ENCODE measurements around the gene ZBTB7B.

The ZBTB7B gene

GRCh38 chr1:155005076-155006011 lies 2.7 kb downstream of the ZBTB7B start:
- DNase-seq: peak; percentile 56

DNA sequence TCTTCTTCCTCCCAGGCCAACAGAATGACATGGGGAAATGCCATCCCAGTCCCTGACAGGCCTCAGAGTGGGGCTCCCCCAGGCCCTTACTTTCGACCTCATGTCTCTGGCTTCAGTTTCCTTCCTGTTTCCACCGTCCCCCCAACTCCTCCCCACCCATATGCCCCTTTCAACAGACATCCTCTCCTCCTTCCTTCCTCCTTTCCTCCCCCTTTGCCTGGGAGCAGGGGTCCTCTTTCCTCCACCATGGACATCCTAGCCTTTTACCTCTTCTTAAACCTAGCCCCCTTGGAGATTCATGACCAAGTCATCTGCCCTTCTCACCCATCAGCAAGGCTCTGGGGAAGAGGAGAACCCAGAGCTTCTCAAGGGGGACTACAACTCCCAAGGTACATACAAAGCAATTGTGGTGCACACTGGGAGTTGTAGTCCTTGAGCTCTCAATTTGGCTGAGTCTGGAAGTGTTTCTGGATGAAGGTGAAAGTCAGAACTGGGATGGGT lies 4.0 kb downstream of the ZBTB7B start:
- DNase-seq: no peak

DNA sequence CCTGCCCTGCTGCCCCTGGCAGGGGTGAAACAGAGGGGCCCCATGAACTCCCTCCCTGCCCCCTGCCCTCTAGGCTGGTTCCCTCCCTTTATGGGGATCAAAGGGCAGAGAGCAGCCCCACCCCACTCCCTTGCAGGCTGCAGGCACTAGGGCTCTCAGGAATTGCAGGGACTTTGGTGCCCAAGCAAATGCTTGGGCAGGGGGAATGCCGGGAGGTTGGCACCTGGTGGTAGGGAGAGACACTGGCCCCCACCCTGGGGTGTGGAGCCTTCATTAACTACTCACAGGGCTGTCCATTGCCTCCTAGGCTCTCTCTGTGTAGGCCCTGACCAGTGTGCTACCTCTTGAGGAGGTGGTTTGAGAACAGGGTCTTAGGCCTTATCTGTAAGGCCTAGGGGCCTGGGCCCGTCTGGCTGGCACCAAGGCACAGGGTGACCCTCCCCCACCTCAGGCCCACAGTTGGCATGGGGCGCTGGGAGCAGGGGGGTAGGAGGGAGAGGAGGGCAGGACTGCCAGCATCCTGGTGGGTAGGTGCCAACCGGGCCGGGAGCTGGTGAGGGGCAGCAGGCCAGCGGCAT lies 4.7 kb downstream of the ZBTB7B start:
- no peak for DNase-seq

GRCh38 chr1:155008015-155008941 lies 5.7 kb downstream of the ZBTB7B start:
- DNase-seq: no peak

- DNase-seq: no peak
Measured at GRCh38 chr1:155009221-155009711, 6.7 kb downstream of the ZBTB7B start.

- DNase-seq: no peak
Measured at GRCh38 chr1:155009742-155010141, 7.1 kb downstream of the ZBTB7B start.

GRCh38 chr1:155010211-155010918 lies 7.8 kb downstream of the ZBTB7B start:
- no peak for DNase-seq

- no peak for DNase-seq
Measured at GRCh38 chr1:155011004-155011416, 8.4 kb downstream of the ZBTB7B start.

DNA sequence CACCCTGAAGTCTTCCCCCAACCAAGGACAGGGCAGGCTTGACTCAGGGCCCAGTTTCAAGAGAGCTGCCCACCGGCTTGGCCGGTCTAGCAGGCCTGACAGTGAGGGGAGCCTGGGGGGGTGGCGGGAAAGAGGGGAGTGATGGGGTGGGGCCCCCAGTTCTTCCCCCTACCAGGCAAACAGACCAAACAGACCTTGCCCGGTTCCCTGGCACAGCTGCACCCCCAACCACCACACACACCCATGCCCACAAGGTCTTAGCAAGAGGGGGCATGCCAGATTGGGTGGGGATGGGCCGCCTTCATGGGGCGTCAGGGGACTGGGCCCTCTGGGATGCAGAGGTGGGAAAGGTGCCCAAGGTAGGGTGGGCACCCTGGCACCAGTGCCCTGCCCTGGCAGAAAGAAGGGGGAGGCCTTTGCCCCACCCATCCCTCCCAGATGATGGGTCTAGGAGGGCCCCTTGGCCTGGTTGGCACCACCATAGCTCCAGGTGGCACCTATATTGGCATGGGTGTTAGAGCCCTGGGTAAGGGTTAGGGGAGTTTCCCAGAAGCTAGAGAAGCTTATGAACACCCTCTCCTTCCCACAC lies 8.9 kb downstream of the ZBTB7B start:
- DNase-seq: no peak

GRCh38 chr1:155012026-155012546 lies 9.5 kb downstream of the ZBTB7B start:
- no peak for DNase-seq

DNA sequence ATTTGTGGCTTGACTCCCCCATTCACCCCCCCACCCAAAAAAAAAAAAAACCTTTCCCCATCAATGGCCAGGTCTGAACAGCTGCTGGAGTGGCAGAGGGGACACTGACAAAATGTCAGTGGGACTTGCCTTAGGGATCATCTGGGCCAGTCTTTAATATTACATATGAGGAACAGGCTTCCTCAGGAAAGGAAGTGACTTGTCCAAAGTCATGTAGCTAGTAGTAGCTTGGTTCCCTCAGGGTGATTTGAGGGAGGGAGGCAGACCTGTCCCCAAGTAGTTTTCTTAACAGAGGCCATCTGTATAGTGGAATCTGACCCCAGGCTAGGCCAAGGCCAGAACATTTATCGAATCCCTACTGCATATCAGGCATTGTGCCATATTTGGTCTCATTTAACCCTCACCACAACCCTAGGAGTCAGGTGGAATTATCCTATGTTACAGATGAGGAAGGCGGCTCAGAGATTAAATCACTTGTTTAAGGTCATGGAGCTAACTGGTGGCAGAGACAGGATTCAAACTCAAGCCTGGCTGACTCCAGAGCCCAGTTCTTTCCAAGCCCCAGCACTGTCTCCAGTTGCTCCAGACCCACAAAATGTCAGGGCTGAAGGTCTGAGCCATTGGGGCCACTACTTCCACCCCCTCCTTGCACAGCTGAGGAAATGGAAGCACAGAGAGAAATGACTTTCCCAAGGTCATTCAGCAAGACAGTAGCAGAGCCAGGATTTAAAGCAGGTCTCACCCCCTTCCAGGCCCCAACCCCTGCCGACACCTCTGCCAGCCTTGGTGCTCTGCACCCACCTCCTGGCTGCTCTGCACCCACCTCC lies 10.4 kb downstream of the ZBTB7B start:
- no peak for DNase-seq

GRCh38 chr1:155013632-155014031 lies 11.0 kb downstream of the ZBTB7B start:
- DNase-seq: no peak

DNA sequence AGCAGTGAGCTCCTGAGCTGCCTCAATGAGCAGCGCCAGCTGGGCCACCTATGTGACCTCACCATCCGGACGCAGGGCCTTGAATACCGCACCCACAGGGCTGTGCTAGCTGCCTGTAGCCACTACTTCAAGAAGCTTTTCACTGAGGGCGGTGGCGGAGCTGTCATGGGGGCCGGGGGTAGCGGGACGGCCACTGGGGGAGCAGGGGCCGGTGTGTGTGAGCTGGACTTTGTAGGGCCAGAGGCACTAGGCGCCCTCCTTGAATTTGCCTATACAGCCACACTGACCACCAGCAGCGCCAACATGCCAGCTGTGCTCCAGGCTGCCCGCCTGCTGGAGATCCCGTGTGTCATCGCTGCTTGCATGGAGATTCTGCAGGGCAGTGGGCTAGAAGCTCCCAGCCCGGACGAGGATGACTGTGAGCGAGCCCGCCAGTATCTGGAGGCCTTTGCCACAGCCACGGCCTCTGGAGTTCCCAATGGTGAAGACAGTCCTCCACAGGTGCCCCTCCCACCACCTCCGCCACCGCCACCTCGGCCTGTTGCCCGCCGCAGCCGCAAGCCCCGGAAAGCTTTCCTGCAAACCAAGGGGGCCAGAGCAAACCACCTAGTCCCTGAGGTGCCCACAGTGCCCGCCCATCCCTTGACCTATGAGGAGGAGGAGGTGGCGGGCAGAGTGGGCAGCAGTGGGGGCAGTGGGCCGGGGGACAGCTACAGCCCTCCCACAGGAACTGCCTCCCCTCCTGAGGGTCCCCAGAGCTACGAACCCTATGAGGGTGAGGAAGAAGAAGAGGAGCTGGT lies 12.3 kb downstream of the ZBTB7B start:
- no peak for DNase-seq

DNA sequence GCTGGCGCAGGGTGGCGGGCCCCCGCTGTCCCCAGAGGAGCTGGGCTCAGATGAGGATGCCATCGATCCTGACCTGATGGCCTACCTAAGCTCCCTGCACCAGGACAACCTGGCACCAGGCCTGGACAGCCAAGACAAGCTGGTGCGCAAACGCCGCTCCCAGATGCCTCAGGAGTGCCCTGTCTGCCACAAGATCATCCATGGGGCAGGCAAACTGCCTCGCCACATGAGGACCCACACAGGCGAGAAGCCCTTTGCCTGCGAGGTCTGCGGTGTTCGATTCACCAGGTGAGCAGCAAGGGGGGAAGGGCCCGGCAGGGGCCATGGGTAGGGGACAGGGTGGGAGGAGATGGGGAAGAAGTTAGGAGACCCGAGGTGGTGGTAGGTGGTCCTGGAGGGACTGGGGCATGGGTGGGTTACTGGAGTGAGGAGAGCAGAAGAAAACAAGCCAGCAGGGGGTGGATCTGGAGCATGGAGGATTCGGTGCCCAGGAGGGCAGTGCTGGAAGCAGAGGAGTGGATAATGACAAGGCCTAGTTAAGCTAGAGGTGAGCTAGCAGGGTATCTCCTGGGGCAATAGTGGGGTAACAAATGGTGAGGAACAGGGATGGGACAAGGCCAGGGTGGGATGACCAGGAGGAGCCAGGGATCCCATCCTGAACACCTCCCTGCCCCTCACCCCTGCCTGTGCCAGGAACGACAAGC lies 13.1 kb downstream of the ZBTB7B start:
- peak; percentile 49 for DNase-seq

DNA sequence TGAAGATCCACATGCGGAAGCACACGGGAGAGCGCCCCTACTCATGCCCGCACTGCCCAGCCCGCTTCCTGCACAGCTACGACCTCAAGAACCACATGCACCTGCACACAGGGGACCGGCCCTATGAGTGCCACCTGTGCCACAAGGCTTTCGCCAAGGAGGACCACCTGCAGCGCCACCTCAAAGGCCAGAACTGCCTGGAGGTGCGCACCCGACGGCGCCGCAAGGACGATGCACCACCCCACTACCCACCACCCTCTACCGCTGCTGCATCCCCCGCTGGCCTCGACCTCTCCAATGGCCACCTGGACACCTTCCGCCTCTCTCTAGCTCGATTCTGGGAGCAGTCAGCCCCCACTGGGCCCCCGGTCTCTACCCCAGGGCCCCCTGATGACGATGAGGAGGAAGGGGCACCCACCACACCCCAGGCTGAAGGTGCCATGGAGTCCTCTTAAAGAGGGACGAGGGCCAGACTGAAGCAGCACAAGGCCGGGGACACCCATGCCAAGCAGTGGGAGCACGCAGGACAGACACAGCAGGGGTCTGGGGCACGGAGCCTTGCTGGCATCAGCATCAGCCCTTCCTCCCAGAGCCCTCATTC lies 13.7 kb downstream of the ZBTB7B start:
- DNase-seq: peak; percentile 98

DNA sequence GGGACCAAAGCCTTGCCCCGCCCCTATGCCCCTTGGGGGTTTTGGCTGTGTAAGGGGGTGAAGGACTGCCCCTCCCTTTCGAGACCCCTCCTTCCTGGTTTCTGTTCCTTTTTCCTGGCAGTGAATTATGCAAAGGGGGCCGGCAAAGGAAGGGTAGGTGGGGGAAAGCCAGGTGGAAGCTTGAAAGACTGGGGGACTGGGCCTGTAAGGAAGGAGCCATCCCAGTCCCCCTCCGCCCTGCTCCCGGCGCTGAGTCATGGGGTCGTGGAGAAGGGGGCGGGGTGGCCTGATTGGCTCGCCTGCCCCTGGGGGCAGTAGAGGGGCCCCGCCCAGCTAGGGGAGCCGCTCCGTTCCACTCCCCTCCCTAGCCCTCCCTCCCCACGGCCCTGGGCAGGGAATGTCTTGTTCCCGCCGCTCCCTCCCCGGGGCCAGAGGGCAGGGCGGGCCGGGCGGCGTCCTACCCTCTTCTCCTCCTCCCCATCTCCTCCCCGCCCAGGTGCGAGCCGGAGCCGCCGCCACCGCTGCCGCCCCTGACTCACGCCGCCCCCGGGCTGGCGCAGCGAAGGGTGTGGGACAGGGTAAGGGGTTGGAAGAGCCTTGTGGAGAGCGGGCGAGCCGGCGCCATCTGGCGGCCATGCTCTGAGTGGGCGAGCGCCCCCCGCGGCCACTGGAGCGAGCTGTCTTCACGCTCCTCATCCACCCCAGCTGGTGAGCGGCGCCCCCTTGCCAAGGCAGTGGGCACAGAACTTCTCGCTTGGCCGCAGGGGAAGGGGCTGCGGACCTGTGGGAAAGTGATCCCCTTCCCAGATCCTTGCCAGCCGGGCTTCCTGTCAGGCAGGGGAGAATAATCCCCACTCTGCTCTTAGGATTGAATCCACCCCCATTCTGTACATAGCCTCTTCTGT lies 14.7 kb downstream of the ZBTB7B start:
- peak; percentile 95 for DNase-seq

DNA sequence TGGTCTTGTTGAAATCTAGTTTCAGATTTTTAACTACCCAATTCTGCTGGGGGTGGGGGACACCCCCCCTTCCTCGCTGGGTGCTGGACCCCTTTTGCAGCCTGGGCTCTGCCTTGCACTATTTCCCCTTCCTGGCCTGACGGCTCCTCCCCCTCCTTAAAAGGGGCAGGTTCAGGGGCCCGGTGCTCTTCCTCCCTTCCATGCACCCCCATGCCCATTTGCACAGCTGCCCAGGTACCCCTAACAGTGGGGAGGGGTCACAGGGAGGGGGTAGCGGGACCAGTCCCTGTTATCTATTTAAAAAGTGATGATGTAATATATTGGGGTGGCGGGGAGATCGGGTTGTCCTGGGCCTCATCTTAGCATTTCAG lies 15.3 kb downstream of the ZBTB7B start:
- peak; percentile 69 for DNase-seq
